ENCODE results near the gene PIGV.
"Not testable (repeated sequence)": the region's sequence is repeated elsewhere in the genome, so short reads cannot be mapped to it uniquely, and the experiment has no call there.

DNA sequence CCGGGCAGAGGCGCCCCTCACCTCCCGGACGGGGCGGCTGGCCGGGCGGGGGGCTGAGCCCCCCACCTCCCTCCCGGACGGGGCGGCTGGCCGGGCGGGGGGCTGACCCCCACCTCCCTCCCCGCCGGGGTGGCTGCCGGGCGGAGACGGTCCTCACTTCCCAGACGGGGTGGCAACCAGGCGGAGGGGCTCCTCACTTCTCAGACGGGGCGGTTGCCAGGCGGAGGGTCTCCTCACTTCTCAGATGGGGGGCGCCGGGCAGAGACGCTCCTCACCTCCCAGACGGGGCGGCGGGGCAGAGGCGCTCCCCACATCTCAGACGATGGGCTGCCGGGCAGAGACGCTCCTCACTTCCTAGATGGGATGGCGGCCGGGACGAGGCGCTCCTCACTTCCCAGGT, 16.2 kb downstream of the PIGV start:
- TF ChIP-seq, protein P1, sequence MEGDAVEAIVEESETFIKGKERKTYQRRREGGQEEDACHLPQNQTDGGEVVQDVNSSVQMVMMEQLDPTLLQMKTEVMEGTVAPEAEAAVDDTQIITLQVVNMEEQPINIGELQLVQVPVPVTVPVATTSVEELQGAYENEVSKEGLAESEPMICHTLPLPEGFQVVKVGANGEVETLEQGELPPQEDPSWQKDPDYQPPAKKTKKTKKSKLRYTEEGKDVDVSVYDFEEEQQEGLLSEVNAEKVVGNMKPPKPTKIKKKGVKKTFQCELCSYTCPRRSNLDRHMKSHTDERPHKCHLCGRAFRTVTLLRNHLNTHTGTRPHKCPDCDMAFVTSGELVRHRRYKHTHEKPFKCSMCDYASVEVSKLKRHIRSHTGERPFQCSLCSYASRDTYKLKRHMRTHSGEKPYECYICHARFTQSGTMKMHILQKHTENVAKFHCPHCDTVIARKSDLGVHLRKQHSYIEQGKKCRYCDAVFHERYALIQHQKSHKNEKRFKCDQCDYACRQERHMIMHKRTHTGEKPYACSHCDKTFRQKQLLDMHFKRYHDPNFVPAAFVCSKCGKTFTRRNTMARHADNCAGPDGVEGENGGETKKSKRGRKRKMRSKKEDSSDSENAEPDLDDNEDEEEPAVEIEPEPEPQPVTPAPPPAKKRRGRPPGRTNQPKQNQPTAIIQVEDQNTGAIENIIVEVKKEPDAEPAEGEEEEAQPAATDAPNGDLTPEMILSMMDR (IDR thresholded peaks at IDR 0.05) = not testable (repeated sequence)
- TF ChIP-seq POLR2A (IDR thresholded peaks at IDR 0.05) = not testable (repeated sequence)

All from adrenal gland (tissue), 5 donors.